Measurements from ENCODE around the gene RFX5. TPM values are rescaled to one million over a fixed set of nuclear protein-coding genes. Genes with fewer than 3 reads are reported as not detected.

RFX5 gene
- total and polyA plus RNA-seq, 2 of the 13 experiments (the other 11 are each of a cell fraction or from before 2014, with no cell fraction given), result 17.9 to 36.2 TPM

DNA sequence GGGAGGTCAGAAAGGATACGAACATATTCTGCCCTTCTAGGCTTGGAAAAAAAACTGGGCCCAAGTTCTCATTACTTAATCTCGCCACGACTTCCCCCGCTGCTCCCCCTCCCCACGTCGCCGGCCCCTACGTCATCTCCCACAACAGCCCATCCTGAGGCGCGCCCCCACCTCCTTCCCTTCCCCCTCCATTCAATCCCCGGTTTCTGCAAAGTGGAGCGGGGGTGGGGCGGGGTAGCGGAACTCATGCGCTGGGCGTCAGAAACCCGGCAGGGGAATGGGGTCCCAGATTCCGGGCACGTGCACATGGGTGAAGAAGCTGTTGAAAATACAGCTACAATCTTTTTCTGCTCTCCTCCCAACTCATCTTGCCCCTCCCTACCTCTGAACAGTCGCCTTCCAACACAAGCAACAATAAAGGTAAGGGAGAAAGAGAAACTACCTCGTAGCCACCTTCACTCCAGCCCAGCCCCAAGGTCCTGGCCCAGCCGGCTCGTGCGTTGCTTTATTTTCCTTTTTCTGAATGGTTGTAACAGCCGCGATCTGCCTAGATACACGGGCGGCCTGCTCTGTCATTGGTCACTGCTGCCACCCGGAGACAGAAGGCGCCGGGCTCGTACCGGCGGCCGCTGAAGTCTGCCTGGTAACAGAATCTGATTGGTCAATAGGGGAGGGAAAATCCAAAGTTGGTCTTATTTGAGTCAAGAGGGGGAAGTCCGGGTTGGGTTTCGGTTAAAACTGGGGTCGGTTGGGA, at the start of gene RFX5 (continued):
- TF ChIP-seq ZNF646 (CRISPR knock-in tag; IDR thresholded peaks at IDR 0.05) (no peak), HNF4A (CRISPR knock-in tag; IDR thresholded peaks at IDR 0.05) (no peak), MTF2 (CRISPR knock-in tag; IDR thresholded peaks at IDR 0.05; ENCODE audit: borderline replicate concordance) (no peak), ZNF292 (CRISPR knock-in tag; IDR thresholded peaks at IDR 0.05; ENCODE audit: borderline replicate concordance, low read depth) (no peak), ZNF160 (CRISPR knock-in tag; IDR thresholded peaks at IDR 0.05) (no peak), TEAD3 (CRISPR knock-in tag; optimal IDR thresholded peaks at IDR 0.05; ENCODE audit: borderline replicate concordance) (no peak), IKZF1 (IDR thresholded peaks at IDR 0.05) (no peak), ZFP62 (CRISPR knock-in tag; IDR thresholded peaks at IDR 0.05) (no peak), ELF4 (CRISPR knock-in tag; IDR thresholded peaks at IDR 0.05; ENCODE audit: borderline replicate concordance) (no peak), NR1H2 (CRISPR knock-in tag; IDR thresholded peaks at IDR 0.05; ENCODE audit: borderline replicate concordance, low read depth) (no peak), SIX1 (CRISPR knock-in tag; IDR thresholded peaks at IDR 0.05; ENCODE audit: borderline replicate concordance) (no peak), ZBTB40 (IDR thresholded peaks at IDR 0.05) (no peak), ZBTB40 (CRISPR knock-in tag; IDR thresholded peaks at IDR 0.05) (0 out of 2 replicates have a peak, but pooled peaks have one; percentile 24)
- TF ChIP-seq, protein P1, sequence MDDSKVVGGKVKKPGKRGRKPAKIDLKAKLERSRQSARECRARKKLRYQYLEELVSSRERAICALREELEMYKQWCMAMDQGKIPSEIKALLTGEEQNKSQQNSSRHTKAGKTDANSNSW (CRISPR knock-in tag; IDR thresholded peaks at IDR 0.05; ENCODE audit: borderline replicate concordance), result no peak

Measured in HepG2 (cell line).